ENCODE measurements around the gene MAGEB16. TPM values are rescaled to one million over a fixed set of nuclear protein-coding genes. Genes with fewer than 3 reads are reported as not detected.

Gene MAGEB16
- total RNA-seq, 3 donors from 2014 or later: not detected

DNA sequence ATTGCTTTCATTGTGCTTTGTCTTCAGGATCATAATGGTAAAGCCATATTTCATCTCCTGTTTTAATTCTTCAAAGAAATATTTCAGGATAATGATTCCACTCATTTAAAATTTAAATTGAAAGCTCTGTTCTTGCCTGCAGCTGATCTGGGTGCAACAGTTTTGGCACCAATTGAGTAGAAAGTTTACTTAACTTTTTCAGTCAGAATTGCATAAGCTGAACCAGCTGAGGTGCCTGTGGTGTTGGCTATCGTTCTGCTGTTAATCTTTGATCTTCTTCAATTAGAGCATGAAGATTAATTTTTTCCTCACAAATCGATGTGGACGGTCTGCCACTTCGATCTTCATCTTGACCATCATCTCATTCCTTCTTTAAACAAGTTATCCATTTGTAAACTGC lies 49.6 kb downstream of the MAGEB16 start:
- no peak for DNase-seq
- intact Hi-C loops (cut with DNase I, micrococcal nuclease): no loop called here

More for the DNA sequence above, 49.6 kb downstream of the MAGEB16 start:
- H3K36me3 ChIP-seq (ENCODE audit: low read depth): no peaks in the 10 kb centered on the region
- H3K4me1 ChIP-seq (ENCODE audit: low read depth): no peaks in the 10 kb centered on the region
- no peak overlapping the region for H3K4me3 ChIP-seq
- no peak for ATAC-seq
- TF ChIP-seq, protein P1, sequence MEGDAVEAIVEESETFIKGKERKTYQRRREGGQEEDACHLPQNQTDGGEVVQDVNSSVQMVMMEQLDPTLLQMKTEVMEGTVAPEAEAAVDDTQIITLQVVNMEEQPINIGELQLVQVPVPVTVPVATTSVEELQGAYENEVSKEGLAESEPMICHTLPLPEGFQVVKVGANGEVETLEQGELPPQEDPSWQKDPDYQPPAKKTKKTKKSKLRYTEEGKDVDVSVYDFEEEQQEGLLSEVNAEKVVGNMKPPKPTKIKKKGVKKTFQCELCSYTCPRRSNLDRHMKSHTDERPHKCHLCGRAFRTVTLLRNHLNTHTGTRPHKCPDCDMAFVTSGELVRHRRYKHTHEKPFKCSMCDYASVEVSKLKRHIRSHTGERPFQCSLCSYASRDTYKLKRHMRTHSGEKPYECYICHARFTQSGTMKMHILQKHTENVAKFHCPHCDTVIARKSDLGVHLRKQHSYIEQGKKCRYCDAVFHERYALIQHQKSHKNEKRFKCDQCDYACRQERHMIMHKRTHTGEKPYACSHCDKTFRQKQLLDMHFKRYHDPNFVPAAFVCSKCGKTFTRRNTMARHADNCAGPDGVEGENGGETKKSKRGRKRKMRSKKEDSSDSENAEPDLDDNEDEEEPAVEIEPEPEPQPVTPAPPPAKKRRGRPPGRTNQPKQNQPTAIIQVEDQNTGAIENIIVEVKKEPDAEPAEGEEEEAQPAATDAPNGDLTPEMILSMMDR (IDR thresholded peaks at IDR 0.05): no peak
- no peaks in the 10 kb centered on the region for H3K9me3 ChIP-seq

Other genes with a start within 250 kb of the MAGEB16 start
- gene CFAP47, start 121.4 kb downstream of the MAGEB16 start, total RNA-seq: not detected

Data from mucosa of descending colon (tissue), 3 donors.